Stimulated activated effector memory CD8-positive, alpha-beta T cell treated with anti-CD3 and anti-CD28 coated beads, Interleukin-12 subunit alpha, Interleukin-12 subunit beta, amount 100 ng/mL, for 72 hours (primary cell): ENCODE measurements around the gene PLPP1.

ENCODE experiments used
- ATAC-seq: fragments of 150-1000 bp; cut with Tn5 transposase; 2 replicates; pipeline ENCODE4 v1.10.0; 2021
- DNase-seq, 2 donors: peaks; one replicate each; pipeline ENCODE4 v3.0.0; 2021 to 2022; ENCODE audit warnings: low spot score in 2 of 2
- H3K27ac Mint-ChIP-seq: one replicate; pipeline ENCODE4 v1.8.0; 2022; ENCODE audit warnings: mild to moderate bottlenecking, mixed read lengths
- H3K36me3 Mint-ChIP-seq: one replicate; pipeline ENCODE4 v1.8.0; 2022; ENCODE audit warnings: mild to moderate bottlenecking, mixed read lengths
- H3K4me1 Mint-ChIP-seq: one replicate; pipeline ENCODE4 v1.8.0; 2022; ENCODE audit warnings: mixed read lengths
- H3K4me3 Mint-ChIP-seq: one replicate; pipeline ENCODE4 v1.8.0; 2022; ENCODE audit warnings: mild to moderate bottlenecking, mixed read lengths
- H3K9me3 Mint-ChIP-seq: one replicate; pipeline ENCODE4 v1.8.0; 2022; ENCODE audit warnings: mixed read lengths

Gene PLPP1

DNA sequence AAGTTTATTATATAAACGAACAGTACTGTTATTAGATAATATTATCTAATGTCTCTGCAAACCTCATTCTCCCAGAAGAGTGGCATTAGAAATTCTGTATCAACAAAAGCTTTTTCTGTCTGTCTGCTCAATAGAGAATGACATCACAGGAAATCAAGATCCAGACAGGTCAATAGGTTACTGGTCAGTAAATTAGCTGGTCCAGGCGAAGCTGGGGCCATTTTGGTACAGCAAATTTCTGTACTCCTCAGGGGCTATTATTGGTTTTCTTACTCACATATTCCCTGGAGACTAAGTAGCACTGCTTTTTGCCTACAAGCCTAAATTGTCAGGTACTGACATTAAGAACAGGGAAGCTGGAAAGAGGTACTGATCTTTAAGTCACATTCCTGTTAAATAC, 80.5 kb downstream of the PLPP1 start:
- Mint-ChIP-seq H3K4me3 (no peak overlapping the region), H3K36me3 (no peaks in the 10 kb centered on the region), H3K27ac (no peak overlapping the region), H3K4me1 (peaks cover 6% of the 10 kb centered on the region), H3K9me3 (no peaks in the 10 kb centered on the region)
- DNase-seq (no peak), ATAC-seq (no peak)

- ATAC-seq (no peak), DNase-seq (no peak)
- no peaks in the 10 kb centered on the region for H3K36me3 Mint-ChIP-seq
- no peak overlapping the region for H3K27ac Mint-ChIP-seq
- H3K4me3 Mint-ChIP-seq: no peak overlapping the region
- H3K9me3 Mint-ChIP-seq: no peaks in the 10 kb centered on the region
- H3K4me1 Mint-ChIP-seq: peaks cover 6% of the 10 kb centered on the region
Observed at GRCh38 chr5:55453211-55453610, 81.6 kb downstream of the PLPP1 start.

DNA sequence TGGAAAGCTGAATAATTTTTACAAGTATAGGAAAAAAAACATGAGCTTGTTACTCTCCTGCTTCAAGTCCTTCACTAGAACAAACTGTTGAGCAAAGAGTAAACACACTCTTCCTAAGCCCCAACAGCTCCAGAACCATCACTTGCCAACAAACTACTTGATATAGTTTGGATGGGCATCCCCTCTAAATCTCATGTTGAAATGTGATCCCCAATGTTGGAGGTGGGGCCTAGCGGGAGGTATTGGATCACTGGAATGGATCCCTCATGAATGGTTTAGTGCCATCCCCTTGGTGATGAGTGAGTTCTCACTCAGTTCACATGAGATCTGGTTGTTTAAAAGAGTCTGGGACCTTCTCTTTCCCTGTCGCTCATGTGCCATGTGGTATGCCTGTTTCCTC, 82.8 kb downstream of the PLPP1 start:
- no peaks in the 10 kb centered on the region for H3K9me3 Mint-ChIP-seq
- peaks cover 6% of the 10 kb centered on the region for H3K4me1 Mint-ChIP-seq
- ATAC-seq: no peak
- no peak overlapping the region for H3K4me3 Mint-ChIP-seq
- no peaks in the 10 kb centered on the region for H3K36me3 Mint-ChIP-seq
- no peak overlapping the region for H3K27ac Mint-ChIP-seq
- no peak for DNase-seq

GRCh38 chr5:55450050-55450765, 84.6 kb downstream of the PLPP1 start:
- DNase-seq: no peak
- no peak overlapping the region for H3K4me3 Mint-ChIP-seq
- H3K9me3 Mint-ChIP-seq: no peaks in the 10 kb centered on the region
- H3K36me3 Mint-ChIP-seq: no peaks in the 10 kb centered on the region
- no peak overlapping the region for H3K27ac Mint-ChIP-seq
- ATAC-seq: peak; percentile 24
- H3K4me1 Mint-ChIP-seq: no peaks in the 10 kb centered on the region

DNA sequence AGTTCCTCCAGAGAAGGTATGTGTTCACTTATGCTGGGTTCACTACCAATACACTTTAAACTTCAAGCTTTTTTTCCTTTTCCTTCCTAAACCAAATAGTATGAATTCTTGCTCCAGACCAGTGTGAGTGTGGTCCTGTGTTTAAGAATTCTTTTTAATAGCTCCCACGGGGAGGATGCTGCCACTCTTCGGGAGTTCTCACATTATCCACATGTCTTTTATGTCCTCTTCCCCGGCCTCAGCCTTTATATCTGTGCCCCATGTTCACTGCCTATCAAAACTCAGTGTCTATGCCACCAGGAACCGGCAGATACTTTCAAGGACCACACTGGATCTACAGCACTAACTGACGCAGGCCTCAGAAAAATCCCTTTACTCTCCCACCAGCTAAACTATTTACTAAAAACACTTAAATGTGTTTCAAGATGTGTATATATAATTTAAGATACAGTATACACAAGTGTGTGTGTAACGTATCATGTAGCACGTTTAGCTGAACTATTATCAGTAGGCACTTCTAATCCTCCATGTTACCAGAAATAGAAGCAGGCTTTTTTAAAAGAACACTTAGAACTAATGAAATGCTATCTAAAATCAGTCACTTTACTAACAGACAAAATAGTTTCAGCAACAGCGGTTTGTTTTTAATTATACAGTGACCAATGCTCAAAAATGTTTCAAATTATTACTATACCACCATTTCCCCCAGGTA, 88.0 kb downstream of the PLPP1 start:
- no peaks in the 10 kb centered on the region for H3K36me3 Mint-ChIP-seq
- H3K9me3 Mint-ChIP-seq: no peaks in the 10 kb centered on the region
- no peak overlapping the region for H3K27ac Mint-ChIP-seq
- no peaks in the 10 kb centered on the region for H3K4me1 Mint-ChIP-seq
- H3K4me3 Mint-ChIP-seq: no peak overlapping the region
- no peak for ATAC-seq
- DNase-seq: no peak

GRCh38 chr5:55445791-55446190, 89.0 kb downstream of the PLPP1 start:
- Mint-ChIP-seq H3K27ac (no peak overlapping the region), H3K4me1 (no peaks in the 10 kb centered on the region)

DNA sequence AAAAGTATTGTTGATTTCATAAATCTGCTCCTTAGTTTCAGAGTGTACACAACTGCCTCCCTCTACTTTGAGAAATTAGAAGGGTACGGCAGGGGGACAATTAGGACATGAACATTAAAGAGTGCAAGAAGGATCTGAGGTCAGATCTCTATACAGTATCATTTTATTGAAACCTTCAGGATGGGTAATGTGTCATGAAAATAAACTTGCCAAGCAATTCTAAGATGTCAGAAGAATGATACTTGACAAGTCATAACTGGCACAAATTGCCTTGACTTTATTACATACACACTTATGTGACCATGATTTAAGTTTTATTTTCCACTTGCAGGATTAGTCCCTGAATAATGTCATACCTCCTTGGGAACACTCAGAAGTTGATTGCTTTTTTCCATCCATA, 92.8 kb downstream of the PLPP1 start:
- DNase-seq: no peak
- H3K36me3 Mint-ChIP-seq: no peaks in the 10 kb centered on the region
- no peak overlapping the region for H3K27ac Mint-ChIP-seq
- peak; percentile 53 for ATAC-seq
- H3K9me3 Mint-ChIP-seq: no peaks in the 10 kb centered on the region
- H3K4me1 Mint-ChIP-seq: peaks cover 26% of the 10 kb centered on the region
- no peak overlapping the region for H3K4me3 Mint-ChIP-seq

More at GRCh38 chr5:55445791-55446190, 89.0 kb downstream of the PLPP1 start:
- ATAC-seq (no peak), DNase-seq (no peak)
- Mint-ChIP-seq H3K9me3 (no peaks in the 10 kb centered on the region), H3K4me3 (no peak overlapping the region), H3K36me3 (no peaks in the 10 kb centered on the region)

DNA sequence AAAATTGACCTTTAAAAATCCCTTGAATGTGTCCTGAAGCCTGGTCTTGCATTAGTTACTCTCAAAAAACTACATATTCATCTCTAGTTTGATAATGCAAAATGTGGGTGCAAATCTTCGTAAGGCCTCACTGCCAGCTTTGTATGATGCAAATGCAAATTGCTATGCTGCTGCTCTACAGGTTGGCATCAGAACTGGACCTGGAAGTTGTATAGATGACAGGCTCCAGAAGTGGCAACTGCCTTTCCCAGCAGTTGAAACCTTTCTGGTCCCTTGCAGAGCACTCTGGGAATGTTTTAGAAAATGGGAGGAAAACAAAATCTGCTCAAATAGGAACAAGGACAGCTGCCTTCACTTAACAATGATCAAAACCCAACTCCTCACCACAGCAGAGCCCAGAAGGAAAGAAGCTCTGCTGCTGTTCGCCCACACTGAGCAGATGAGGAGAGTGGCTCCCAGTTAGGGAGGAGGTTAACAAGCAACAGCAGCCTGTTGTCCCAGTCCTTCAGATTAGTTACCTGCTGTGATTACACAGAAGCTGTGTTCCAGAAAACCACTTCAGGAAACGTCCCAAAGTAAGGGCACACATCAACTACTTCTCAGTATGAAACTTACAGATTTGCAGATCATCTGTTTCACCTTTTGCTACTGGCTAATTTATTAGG, 93.5 kb downstream of the PLPP1 start:
- Mint-ChIP-seq H3K4me3 (no peak overlapping the region), H3K9me3 (no peaks in the 10 kb centered on the region), H3K4me1 (peaks cover 26% of the 10 kb centered on the region), H3K36me3 (no peaks in the 10 kb centered on the region), H3K27ac (no peak overlapping the region)
- ATAC-seq (no peak), DNase-seq (no peak)

GRCh38 chr5:55440188-55440646, 94.5 kb downstream of the PLPP1 start:
- H3K27ac Mint-ChIP-seq: peak overlapping the region; percentile 75
- H3K9me3 Mint-ChIP-seq: peaks cover 3% of the 10 kb centered on the region
- H3K36me3 Mint-ChIP-seq: no peaks in the 10 kb centered on the region
- H3K4me1 Mint-ChIP-seq: peaks cover 26% of the 10 kb centered on the region
- DNase-seq (no peak), ATAC-seq (peak; percentile 68)
- H3K4me3 Mint-ChIP-seq: no peak overlapping the region

GRCh38 chr5:55438998-55439397, 95.8 kb downstream of the PLPP1 start:
- peaks cover 26% of the 10 kb centered on the region for H3K4me1 Mint-ChIP-seq
- peaks cover 14% of the 10 kb centered on the region for H3K9me3 Mint-ChIP-seq
- no peak for DNase-seq
- ATAC-seq: no peak
- no peaks in the 10 kb centered on the region for H3K36me3 Mint-ChIP-seq
- H3K27ac Mint-ChIP-seq: no peak overlapping the region
- no peak overlapping the region for H3K4me3 Mint-ChIP-seq

DNA sequence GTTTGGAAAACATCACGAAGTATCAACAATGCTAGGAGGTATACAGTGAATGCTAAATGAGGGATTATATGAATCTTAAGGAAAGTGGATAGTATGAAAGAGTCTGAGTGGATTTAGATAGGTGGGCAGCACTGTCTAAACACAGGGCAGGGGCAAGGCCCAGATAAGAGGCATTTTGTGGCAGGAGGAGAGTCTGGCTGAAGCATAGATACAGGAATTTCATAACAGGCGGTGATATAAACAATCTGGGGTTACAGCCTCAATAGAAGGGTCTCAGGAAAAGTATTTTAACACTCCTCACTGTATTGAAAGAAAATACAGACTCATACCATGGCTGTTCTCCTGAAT, 96.9 kb downstream of the PLPP1 start:
- H3K36me3 Mint-ChIP-seq: peaks cover 1% of the 10 kb centered on the region

GRCh38 chr5:55437452-55437851, 97.3 kb downstream of the PLPP1 start:
- ATAC-seq (no peak), DNase-seq (no peak)
- Mint-ChIP-seq H3K4me1 (peaks cover 26% of the 10 kb centered on the region), H3K9me3 (peaks cover 16% of the 10 kb centered on the region), H3K27ac (peak overlapping the region; percentile 0), H3K36me3 (peaks cover 5% of the 10 kb centered on the region), H3K4me3 (no peak overlapping the region)

More for the DNA sequence above, 96.9 kb downstream of the PLPP1 start:
- Mint-ChIP-seq H3K9me3 (peaks cover 16% of the 10 kb centered on the region), H3K4me3 (no peak overlapping the region), H3K27ac (peak overlapping the region; percentile 0), H3K4me1 (peaks cover 26% of the 10 kb centered on the region)
- DNase-seq (no peak), ATAC-seq (no peak)

DNA sequence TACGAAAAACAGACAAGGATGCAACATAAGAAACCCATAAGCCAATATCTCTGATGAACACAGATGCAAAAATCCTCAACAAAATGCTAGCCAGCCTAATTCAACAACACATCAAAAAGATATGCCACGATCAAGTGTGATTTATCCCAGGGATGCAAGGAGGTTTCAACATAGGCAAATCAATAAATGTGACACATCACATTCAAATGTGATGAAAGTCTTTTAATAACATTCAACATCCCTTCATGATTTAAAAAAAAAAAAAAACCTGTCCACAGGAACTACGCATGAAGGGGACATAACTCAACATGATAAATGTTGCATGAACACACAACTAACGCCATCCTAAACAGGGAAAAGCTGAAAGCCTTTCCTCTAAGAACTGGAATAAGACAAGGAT, 102.2 kb downstream of the PLPP1 start:
- Mint-ChIP-seq H3K4me3 (no peak overlapping the region), H3K4me1 (peaks cover under 1% of the 10 kb centered on the region), H3K27ac (no peak overlapping the region), H3K9me3 (peaks cover 42% of the 10 kb centered on the region), H3K36me3 (peaks cover 33% of the 10 kb centered on the region)
- ATAC-seq (no peak), DNase-seq (no peak)

GRCh38 chr5:55429613-55430253, 105.0 kb downstream of the PLPP1 start:
- ATAC-seq (no peak), DNase-seq (no peak)
- Mint-ChIP-seq H3K4me1 (no peaks in the 10 kb centered on the region), H3K9me3 (peaks cover 34% of the 10 kb centered on the region), H3K27ac (no peak overlapping the region), H3K36me3 (peaks cover 61% of the 10 kb centered on the region), H3K4me3 (no peak overlapping the region)

GRCh38 chr5:55429221-55429612, 105.5 kb downstream of the PLPP1 start:
- no peak overlapping the region for H3K4me3 Mint-ChIP-seq
- peaks cover 31% of the 10 kb centered on the region for H3K9me3 Mint-ChIP-seq
- H3K27ac Mint-ChIP-seq: no peak overlapping the region
- ATAC-seq (no peak), DNase-seq (no peak)
- H3K4me1 Mint-ChIP-seq: no peaks in the 10 kb centered on the region
- H3K36me3 Mint-ChIP-seq: peaks cover 66% of the 10 kb centered on the region
